ENCODE measurements around the gene EFNB2. TPM values are rescaled to one million over a fixed set of nuclear protein-coding genes. Genes with fewer than 3 reads are reported as not detected.

EFNB2 gene
- total and polyA plus RNA-seq, 9 of the 15 experiments (the other 6 are each of a cell fraction or from before 2014, with no cell fraction given), result 0.01 to 0.29 (median 0.18) TPM

DNA sequence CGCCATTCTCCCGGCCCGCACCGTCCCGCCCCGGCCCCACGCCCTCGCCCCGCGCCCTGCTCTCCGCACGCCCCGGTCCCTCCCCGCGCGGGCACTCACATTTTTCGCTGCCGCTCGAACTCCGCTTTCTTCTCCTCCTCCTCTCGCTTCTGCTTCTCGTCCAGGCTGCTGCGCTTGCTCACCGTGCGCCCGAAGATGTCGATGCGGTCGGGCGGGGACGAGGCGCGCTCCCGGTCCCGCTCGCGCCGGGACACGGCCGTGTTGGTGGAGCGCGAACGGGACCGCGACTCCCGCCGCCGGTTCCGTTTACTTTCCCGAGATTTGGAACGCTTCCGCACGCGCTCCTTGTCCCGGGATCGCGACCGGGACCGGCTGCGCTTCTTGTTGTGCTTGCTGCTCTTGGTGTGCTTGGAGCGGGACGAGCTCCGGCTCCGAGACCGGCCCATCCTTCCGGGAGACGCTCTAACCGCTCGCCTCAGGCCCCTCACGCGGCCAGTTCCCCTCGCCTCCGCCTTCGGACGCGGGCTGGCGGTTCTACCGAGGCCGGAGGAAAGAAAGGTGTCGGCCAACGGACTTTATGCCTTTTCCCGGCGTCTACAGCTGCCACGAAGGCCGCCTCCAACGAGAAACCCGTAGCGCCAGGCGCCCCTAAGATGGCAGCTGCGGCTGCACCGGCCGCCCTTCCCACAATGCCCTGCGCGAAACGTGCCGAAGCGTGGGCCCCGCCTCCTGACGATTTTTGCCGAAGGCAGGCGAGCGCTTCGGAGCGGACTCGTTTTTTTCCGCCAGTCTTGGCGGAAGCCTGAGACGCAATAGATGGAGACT lies 32.2 kb upstream of the EFNB2 start, which contains the start of gene ARGLU1:
ARGLU1 (minus strand) TSS at position 664 of the 825 bp plus-strand sequence; CDS start at position 446, 218 bp downstream.
- in situ Hi-C loops (cut with MboI), result no loop called here
- peak within 1 kb of the TSS; percentile 85 for H3K4me3 ChIP-seq
- DNase-seq (ENCODE audit: extremely low read depth in 1 of 4, low spot score in 3 of 4) (peak; percentile 76 to 90 (median 79)), FAIRE-seq (peak; percentile 89), ATAC-seq (peak; percentile 85)
- intact Hi-C loops (cut with micrococcal nuclease), result no loop called here
- peaks cover 0 to 24% of the 10 kb centered on the region in 2 experiments; a peak in 3 of 5 replicates for H3K4me1 ChIP-seq (replicated peaks in 1 of 2; ENCODE audit: control insufficient read depth in 2 of 2, insufficient read depth in 2 of 2, low read length in 2 of 2)
- H3K27ac ChIP-seq (ENCODE audit: extremely low read depth, low read depth, low read length), result peak within 1 kb of the TSS; percentile 96
- ChIA-PET POLR2A (interaction anchor here (0.7 to 1.2 kb wide), 2 partner anchors 18 to 32 kb away, joined by 4 read pairs; partner anchors contain the start of gene EFNB2), CTCF (ENCODE audit: low intra/inter-chr PET ratio) (no interaction called here)
- H3K9me3 ChIP-seq (replicated peaks; ENCODE audit: control insufficient read depth, insufficient read depth, low read depth, low read length), result no peaks in the 10 kb centered on the region
- peaks cover 34% of the 10 kb centered on the region for H4K20me1 ChIP-seq (replicated peaks; ENCODE audit: control insufficient read depth, insufficient read depth, low read length)
- peaks cover 10% of the 10 kb centered on the region for H3K9me1 ChIP-seq (ENCODE audit: control insufficient read depth, insufficient read depth, low read length)
- peak within 1 kb of the TSS; percentile 95 for H2AFZ ChIP-seq (ENCODE audit: low read depth, low read length)
- peak within 1 kb of the TSS; percentile 85 to 99 for H3K9ac ChIP-seq (ENCODE audit: insufficient read depth in 1 of 2, low read depth in 2 of 2, low read length in 2 of 2)
- peak within 1 kb of the TSS; percentile 85 for H3K4me2 ChIP-seq (ENCODE audit: insufficient read depth, low read length)
- peaks cover 57% of the 10 kb centered on the region for H3K79me2 ChIP-seq (ENCODE audit: control insufficient read depth, insufficient read depth, low read length)
- no CpG with 5 or more reads among the region's 108 CpGs for WGBS (ENCODE audit: insufficient coverage, low coverage, missing lambda C conversion rate)
- BruUV-seq (replicated peaks), result TSS peak; percentile 51
- peaks cover 4% of the 10 kb centered on the region; the same call in 2 of the 3 replicates for H3K36me3 ChIP-seq (ENCODE audit: control insufficient read depth, insufficient read depth, low read length)
- no peaks in the 10 kb centered on the region for H3K27me3 ChIP-seq (ENCODE audit: control insufficient read depth in 2 of 2, insufficient read depth in 2 of 2, low read length in 2 of 2)
- TF ChIP-seq ZNF695 (CRISPR knock-in tag; IDR thresholded peaks at IDR 0.05), result no peak
- peak; percentile 25; the same call in 1 of the 2 replicates for TF ChIP-seq CTBP1 (IDR thresholded peaks at IDR 0.05; ENCODE audit: borderline replicate concordance)
- TF ChIP-seq ZBTB1 (CRISPR knock-in tag; IDR thresholded peaks at IDR 0.05; ENCODE audit: borderline replicate concordance, low read depth), result no peak
- no peak for TF ChIP-seq SAP30 (IDR thresholded peaks at IDR 0.05; ENCODE audit: borderline replicate concordance, insufficient read depth, low read depth, low read length, poor library complexity, severe bottlenecking)
- TF ChIP-seq ELF1 (tag; IDR thresholded peaks at IDR 0.05), result peak; percentile 43; the same call in 1 of the 2 replicates
- TF ChIP-seq KDM4B (IDR thresholded peaks at IDR 0.05; ENCODE audit: borderline replicate concordance in 2 of 2, low read depth in 1 of 2), result no peak
- 0 out of 2 replicates have a peak, but pooled peaks have one; percentile 30 for TF ChIP-seq L3MBTL2 (IDR thresholded peaks at IDR 0.05)
- TF ChIP-seq FOXA3 (CRISPR knock-in tag; conservative IDR thresholded peaks at IDR 0.05 in 1 of 2, IDR thresholded peaks at IDR 0.05 in 1 of 2), result no peak
- TF ChIP-seq, protein P1, sequence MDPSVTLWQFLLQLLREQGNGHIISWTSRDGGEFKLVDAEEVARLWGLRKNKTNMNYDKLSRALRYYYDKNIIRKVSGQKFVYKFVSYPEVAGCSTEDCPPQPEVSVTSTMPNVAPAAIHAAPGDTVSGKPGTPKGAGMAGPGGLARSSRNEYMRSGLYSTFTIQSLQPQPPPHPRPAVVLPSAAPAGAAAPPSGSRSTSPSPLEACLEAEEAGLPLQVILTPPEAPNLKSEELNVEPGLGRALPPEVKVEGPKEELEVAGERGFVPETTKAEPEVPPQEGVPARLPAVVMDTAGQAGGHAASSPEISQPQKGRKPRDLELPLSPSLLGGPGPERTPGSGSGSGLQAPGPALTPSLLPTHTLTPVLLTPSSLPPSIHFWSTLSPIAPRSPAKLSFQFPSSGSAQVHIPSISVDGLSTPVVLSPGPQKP (CRISPR knock-in tag; IDR thresholded peaks at IDR 0.05), result no peak
- no peak for TF ChIP-seq IRF2 (CRISPR knock-in tag; IDR thresholded peaks at IDR 0.05)
- TF ChIP-seq, protein P2, sequence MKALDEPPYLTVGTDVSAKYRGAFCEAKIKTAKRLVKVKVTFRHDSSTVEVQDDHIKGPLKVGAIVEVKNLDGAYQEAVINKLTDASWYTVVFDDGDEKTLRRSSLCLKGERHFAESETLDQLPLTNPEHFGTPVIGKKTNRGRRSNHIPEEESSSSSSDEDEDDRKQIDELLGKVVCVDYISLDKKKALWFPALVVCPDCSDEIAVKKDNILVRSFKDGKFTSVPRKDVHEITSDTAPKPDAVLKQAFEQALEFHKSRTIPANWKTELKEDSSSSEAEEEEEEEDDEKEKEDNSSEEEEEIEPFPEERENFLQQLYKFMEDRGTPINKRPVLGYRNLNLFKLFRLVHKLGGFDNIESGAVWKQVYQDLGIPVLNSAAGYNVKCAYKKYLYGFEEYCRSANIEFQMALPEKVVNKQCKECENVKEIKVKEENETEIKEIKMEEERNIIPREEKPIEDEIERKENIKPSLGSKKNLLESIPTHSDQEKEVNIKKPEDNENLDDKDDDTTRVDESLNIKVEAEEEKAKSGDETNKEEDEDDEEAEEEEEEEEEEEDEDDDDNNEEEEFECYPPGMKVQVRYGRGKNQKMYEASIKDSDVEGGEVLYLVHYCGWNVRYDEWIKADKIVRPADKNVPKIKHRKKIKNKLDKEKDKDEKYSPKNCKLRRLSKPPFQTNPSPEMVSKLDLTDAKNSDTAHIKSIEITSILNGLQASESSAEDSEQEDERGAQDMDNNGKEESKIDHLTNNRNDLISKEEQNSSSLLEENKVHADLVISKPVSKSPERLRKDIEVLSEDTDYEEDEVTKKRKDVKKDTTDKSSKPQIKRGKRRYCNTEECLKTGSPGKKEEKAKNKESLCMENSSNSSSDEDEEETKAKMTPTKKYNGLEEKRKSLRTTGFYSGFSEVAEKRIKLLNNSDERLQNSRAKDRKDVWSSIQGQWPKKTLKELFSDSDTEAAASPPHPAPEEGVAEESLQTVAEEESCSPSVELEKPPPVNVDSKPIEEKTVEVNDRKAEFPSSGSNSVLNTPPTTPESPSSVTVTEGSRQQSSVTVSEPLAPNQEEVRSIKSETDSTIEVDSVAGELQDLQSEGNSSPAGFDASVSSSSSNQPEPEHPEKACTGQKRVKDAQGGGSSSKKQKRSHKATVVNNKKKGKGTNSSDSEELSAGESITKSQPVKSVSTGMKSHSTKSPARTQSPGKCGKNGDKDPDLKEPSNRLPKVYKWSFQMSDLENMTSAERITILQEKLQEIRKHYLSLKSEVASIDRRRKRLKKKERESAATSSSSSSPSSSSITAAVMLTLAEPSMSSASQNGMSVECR (CRISPR knock-in tag; IDR thresholded peaks at IDR 0.05), result peak; percentile 26; the same call in 1 of the 2 replicates

Data from K562 (cell line).